ENCODE measurements around the gene CHST11.

CHST11 gene

DNA sequence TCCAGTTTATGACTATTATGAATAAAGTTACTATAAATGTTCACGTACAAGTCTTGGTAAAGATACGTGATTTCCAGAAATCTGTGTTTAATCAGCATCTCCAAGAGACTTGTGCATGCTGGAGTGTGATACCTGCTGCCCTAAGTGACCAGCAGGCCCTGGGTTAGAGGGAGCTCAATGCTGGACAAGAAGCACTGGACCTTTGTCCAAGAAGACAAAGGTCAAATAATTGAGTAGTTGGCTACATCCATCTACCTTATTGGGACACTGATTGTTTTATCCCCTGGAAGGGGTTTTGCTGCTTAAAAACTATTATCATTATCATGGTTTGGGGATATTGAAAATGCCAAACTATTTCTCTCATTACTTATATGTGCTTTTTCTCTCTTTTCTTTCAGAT is 37.0 kb upstream of the CHST11 start:
- Histone ChIP-seq H3K4me3 (ENCODE audit: low read length) (no peak overlapping the region), H3K27me3 (ENCODE audit: control insufficient read depth, low read length) (no peaks in the 10 kb centered on the region), H3K9me2 (replicated peaks; ENCODE audit: control insufficient read depth, low read length) (no peaks in the 10 kb centered on the region), H3F3A (ENCODE audit: control insufficient read depth, insufficient read depth) (no peaks in the 10 kb centered on the region), H3K4me2 (ENCODE audit: low read length) (no peak overlapping the region), H3K27ac (ENCODE audit: low read depth, low read length) (no peak overlapping the region), H3K36me3 (ENCODE audit: control insufficient read depth, low read length) (no peaks in the 10 kb centered on the region), H3K9me3 (ENCODE audit: control insufficient read depth, insufficient read depth, low read length) (no peaks in the 10 kb centered on the region), H4K20me1 (ENCODE audit: control insufficient read depth, insufficient read depth, low read depth, low read length) (no peaks in the 10 kb centered on the region), H3K79me2 (ENCODE audit: control insufficient read depth, low read length) (no peaks in the 10 kb centered on the region), H3K4me1 (ENCODE audit: control insufficient read depth, low read length) (no peaks in the 10 kb centered on the region)
- TF ChIP-seq EZH2phosphoT487 (IDR thresholded peaks at IDR 0.05; ENCODE audit: borderline replicate concordance, low read length) (no peak), CTCF (IDR thresholded peaks at IDR 0.05; ENCODE audit: low read depth, low read length, poor library complexity, severe bottlenecking) (no peak)

- no peaks in the 10 kb centered on the region for H3K27me3 ChIP-seq (ENCODE audit: control insufficient read depth, low read length)
- no peaks in the 10 kb centered on the region for H3K9me3 ChIP-seq (ENCODE audit: control insufficient read depth, insufficient read depth, low read length)
- peaks cover 8% of the 10 kb centered on the region for H3K4me1 ChIP-seq (ENCODE audit: control insufficient read depth, low read length)
- H3K27ac ChIP-seq (ENCODE audit: low read depth, low read length): no peak overlapping the region
- no peaks in the 10 kb centered on the region for H4K20me1 ChIP-seq (ENCODE audit: control insufficient read depth, insufficient read depth, low read depth, low read length)
- H3K4me3 ChIP-seq (ENCODE audit: low read length): no peak overlapping the region
- H3K9me2 ChIP-seq (replicated peaks; ENCODE audit: control insufficient read depth, low read length): no peaks in the 10 kb centered on the region
- no peak for TF ChIP-seq EZH2phosphoT487 (IDR thresholded peaks at IDR 0.05; ENCODE audit: borderline replicate concordance, low read length)
- TF ChIP-seq CTCF (IDR thresholded peaks at IDR 0.05; ENCODE audit: low read depth, low read length, poor library complexity, severe bottlenecking): no peak
- H3F3A ChIP-seq (ENCODE audit: control insufficient read depth, insufficient read depth): no peaks in the 10 kb centered on the region
- H3K4me2 ChIP-seq (ENCODE audit: low read length): no peak overlapping the region
- no peaks in the 10 kb centered on the region for H3K79me2 ChIP-seq (ENCODE audit: control insufficient read depth, low read length)
- H3K36me3 ChIP-seq (ENCODE audit: control insufficient read depth, low read length): no peaks in the 10 kb centered on the region
These were observed 35.9 kb upstream of the CHST11 start for GRCh38 chr12:104420868-104421267.

- no peak overlapping the region for H3K4me2 ChIP-seq (ENCODE audit: low read length)
- no peak overlapping the region for H3K4me3 ChIP-seq (ENCODE audit: low read length)
- no peaks in the 10 kb centered on the region for H3K27me3 ChIP-seq (ENCODE audit: control insufficient read depth, low read length)
- H4K20me1 ChIP-seq (ENCODE audit: control insufficient read depth, insufficient read depth, low read depth, low read length): no peaks in the 10 kb centered on the region
- no peak for TF ChIP-seq CTCF (IDR thresholded peaks at IDR 0.05; ENCODE audit: low read depth, low read length, poor library complexity, severe bottlenecking)
- no peak for TF ChIP-seq EZH2phosphoT487 (IDR thresholded peaks at IDR 0.05; ENCODE audit: borderline replicate concordance, low read length)
- peaks cover 8% of the 10 kb centered on the region for H3K4me1 ChIP-seq (ENCODE audit: control insufficient read depth, low read length)
- no peaks in the 10 kb centered on the region for H3K9me2 ChIP-seq (replicated peaks; ENCODE audit: control insufficient read depth, low read length)
- no peaks in the 10 kb centered on the region for H3K79me2 ChIP-seq (ENCODE audit: control insufficient read depth, low read length)
- no peaks in the 10 kb centered on the region for H3K36me3 ChIP-seq (ENCODE audit: control insufficient read depth, low read length)
- no peaks in the 10 kb centered on the region for H3K9me3 ChIP-seq (ENCODE audit: control insufficient read depth, insufficient read depth, low read length)
- no peaks in the 10 kb centered on the region for H3F3A ChIP-seq (ENCODE audit: control insufficient read depth, insufficient read depth)
- no peak overlapping the region for H3K27ac ChIP-seq (ENCODE audit: low read depth, low read length)
These were observed 35.4 kb upstream of the CHST11 start for GRCh38 chr12:104421343-104421742.

DNA sequence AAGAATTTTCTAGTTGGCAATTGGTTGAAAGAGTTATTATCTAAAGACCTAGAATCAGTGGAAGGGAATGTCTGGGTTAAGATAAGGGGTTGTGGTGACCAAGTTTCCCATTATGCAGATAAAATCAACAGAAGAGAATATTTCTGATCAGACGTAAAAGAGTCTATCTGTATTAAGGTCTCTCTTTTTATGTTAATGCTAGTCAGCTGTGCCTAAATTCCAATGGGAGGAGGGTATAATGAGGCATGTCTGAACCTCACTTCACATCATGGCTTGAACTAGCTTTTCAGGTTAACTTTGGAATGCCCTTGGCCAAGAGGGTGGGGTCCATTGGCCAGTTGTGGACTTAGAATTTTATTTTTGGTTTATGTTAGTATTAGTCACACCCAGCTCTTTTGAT is 34.3 kb upstream of the CHST11 start:
- Histone ChIP-seq H3K79me2 (ENCODE audit: control insufficient read depth, low read length) (no peaks in the 10 kb centered on the region), H3K4me1 (ENCODE audit: control insufficient read depth, low read length) (peaks cover 8% of the 10 kb centered on the region), H3K36me3 (ENCODE audit: control insufficient read depth, low read length) (no peaks in the 10 kb centered on the region), H3K9me3 (ENCODE audit: control insufficient read depth, insufficient read depth, low read length) (no peaks in the 10 kb centered on the region), H4K20me1 (ENCODE audit: control insufficient read depth, insufficient read depth, low read depth, low read length) (no peaks in the 10 kb centered on the region), H3F3A (ENCODE audit: control insufficient read depth, insufficient read depth) (no peaks in the 10 kb centered on the region), H3K9me2 (replicated peaks; ENCODE audit: control insufficient read depth, low read length) (no peaks in the 10 kb centered on the region), H3K4me3 (ENCODE audit: low read length) (no peak overlapping the region), H3K27me3 (ENCODE audit: control insufficient read depth, low read length) (no peaks in the 10 kb centered on the region), H3K4me2 (ENCODE audit: low read length) (no peak overlapping the region), H3K27ac (ENCODE audit: low read depth, low read length) (no peak overlapping the region)
- TF ChIP-seq EZH2phosphoT487 (IDR thresholded peaks at IDR 0.05; ENCODE audit: borderline replicate concordance, low read length) (no peak), CTCF (IDR thresholded peaks at IDR 0.05; ENCODE audit: low read depth, low read length, poor library complexity, severe bottlenecking) (no peak)

All from DOHH2 (cell line).